Measurements from ENCODE around the gene DENND1A.
A peak's percentile ranks its signal among the peaks of the same experiment; 100 is the strongest.

Gene DENND1A

GRCh38 chr9:123353041-123353440 lies 576.9 kb downstream of the DENND1A start:
- TF ChIP-seq CTCF (conservative IDR thresholded peaks at IDR 0.05; ENCODE audit: low read depth, low read length) = no peak
- no peak for DNase-seq (ENCODE audit: low read depth)
- no peak overlapping the region for H3K4me3 ChIP-seq (ENCODE audit: low read length)

- no peak for DNase-seq (ENCODE audit: low read depth)
- no peak overlapping the region for H3K4me3 ChIP-seq (ENCODE audit: low read length)
- no peak for TF ChIP-seq CTCF (conservative IDR thresholded peaks at IDR 0.05; ENCODE audit: low read depth, low read length)
Observed at GRCh38 chr9:123350590-123351310, 579.2 kb downstream of the DENND1A start.

- DNase-seq (ENCODE audit: low read depth) = no peak
- peak; percentile 99 for TF ChIP-seq CTCF (conservative IDR thresholded peaks at IDR 0.05; ENCODE audit: low read depth, low read length)
- no peak overlapping the region for H3K4me3 ChIP-seq (ENCODE audit: low read length)
Observed at GRCh38 chr9:123349691-123350480, 580.0 kb downstream of the DENND1A start.

- no peak for TF ChIP-seq CTCF (conservative IDR thresholded peaks at IDR 0.05; ENCODE audit: low read depth, low read length)
- no peak overlapping the region for H3K4me3 ChIP-seq (ENCODE audit: low read length)
- no peak for DNase-seq (ENCODE audit: low read depth)
Observed at GRCh38 chr9:123349033-123349432, 580.9 kb downstream of the DENND1A start.

- DNase-seq (ENCODE audit: low read depth) = no peak
- no peak for TF ChIP-seq CTCF (conservative IDR thresholded peaks at IDR 0.05; ENCODE audit: low read depth, low read length)
- no peak overlapping the region for H3K4me3 ChIP-seq (ENCODE audit: low read length)
Observed at GRCh38 chr9:123348317-123348992, 581.5 kb downstream of the DENND1A start.

GRCh38 chr9:123347289-123348060 lies 582.5 kb downstream of the DENND1A start:
- no peak overlapping the region for H3K4me3 ChIP-seq (ENCODE audit: low read length)
- DNase-seq (ENCODE audit: low read depth) = no peak

More at GRCh38 chr9:123347289-123348060, 582.5 kb downstream of the DENND1A start:
- no peak for TF ChIP-seq CTCF (conservative IDR thresholded peaks at IDR 0.05; ENCODE audit: low read depth, low read length)

Data from retinal pigment epithelial cell (primary cell).